ENCODE measurements around the gene PPFIBP1.

PPFIBP1 gene

DNA sequence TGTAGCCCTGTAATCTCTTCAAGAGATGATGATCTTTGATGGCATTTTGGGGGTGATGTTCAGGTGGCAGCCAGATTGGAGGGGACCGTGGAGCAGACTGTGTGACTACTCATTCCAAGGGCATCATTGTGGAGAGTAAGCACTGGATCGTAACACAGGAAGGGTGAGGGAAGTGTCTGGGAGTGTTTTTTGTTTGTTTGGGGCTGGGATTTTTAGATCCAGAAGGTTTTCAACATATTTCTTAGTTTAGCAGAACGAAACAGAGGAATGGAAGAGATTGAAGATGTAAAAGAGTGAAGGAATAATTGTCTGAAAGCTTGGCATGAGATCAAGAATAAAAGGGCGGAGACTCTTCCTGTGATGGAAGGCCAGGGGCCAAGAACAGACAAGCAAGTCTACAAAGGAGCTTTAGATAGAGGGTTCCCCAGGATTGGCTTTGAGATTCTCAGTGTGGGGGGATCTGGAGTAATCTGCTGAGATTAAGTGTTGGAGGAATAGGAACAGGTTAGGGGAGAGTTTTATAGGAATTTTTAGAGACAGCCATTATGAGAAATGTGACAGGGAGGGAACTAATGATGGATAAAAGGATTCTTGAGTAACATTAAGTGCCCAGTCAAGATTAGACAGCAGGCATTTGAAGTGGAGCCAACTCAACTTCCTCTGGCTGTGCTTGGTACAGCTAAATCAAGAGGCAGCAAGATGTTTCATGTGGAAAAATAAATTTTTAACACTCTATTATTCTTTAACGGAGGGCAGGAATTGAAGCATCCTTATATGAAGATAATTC lies 92.5 kb downstream of the PPFIBP1 start:
- H3K9ac ChIP-seq (ENCODE audit: low read length) = no peak overlapping the region
- H3F3A ChIP-seq (ENCODE audit: insufficient read depth, low read length) = no peaks in the 10 kb centered on the region
- H3K4me3 ChIP-seq (ENCODE audit: low read length) = no peak overlapping the region
- no peak overlapping the region for H3K27ac ChIP-seq (ENCODE audit: low read length)
- no peaks in the 10 kb centered on the region for H3K36me3 ChIP-seq (replicated peaks; ENCODE audit: insufficient read depth, low read length)
- H3K4me2 ChIP-seq (ENCODE audit: low read depth, low read length) = no peak overlapping the region
- TF ChIP-seq EZH2phosphoT487 (IDR thresholded peaks at IDR 0.05; ENCODE audit: low read length) (no peak), EZH2 (optimal IDR thresholded peaks at IDR 0.05; ENCODE audit: low read depth, low read length) (no peak)
- TF ChIP-seq, protein P1, sequence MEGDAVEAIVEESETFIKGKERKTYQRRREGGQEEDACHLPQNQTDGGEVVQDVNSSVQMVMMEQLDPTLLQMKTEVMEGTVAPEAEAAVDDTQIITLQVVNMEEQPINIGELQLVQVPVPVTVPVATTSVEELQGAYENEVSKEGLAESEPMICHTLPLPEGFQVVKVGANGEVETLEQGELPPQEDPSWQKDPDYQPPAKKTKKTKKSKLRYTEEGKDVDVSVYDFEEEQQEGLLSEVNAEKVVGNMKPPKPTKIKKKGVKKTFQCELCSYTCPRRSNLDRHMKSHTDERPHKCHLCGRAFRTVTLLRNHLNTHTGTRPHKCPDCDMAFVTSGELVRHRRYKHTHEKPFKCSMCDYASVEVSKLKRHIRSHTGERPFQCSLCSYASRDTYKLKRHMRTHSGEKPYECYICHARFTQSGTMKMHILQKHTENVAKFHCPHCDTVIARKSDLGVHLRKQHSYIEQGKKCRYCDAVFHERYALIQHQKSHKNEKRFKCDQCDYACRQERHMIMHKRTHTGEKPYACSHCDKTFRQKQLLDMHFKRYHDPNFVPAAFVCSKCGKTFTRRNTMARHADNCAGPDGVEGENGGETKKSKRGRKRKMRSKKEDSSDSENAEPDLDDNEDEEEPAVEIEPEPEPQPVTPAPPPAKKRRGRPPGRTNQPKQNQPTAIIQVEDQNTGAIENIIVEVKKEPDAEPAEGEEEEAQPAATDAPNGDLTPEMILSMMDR (IDR thresholded peaks at IDR 0.05; ENCODE audit: low read length) = no peak
- H2AFZ ChIP-seq (ENCODE audit: low read length) = no peak overlapping the region
- no peaks in the 10 kb centered on the region for H4K20me1 ChIP-seq (ENCODE audit: insufficient read depth, low read length)
- no peaks in the 10 kb centered on the region for H3K27me3 ChIP-seq (replicated peaks; ENCODE audit: insufficient read depth, low read length)
- no peaks in the 10 kb centered on the region for H3K9me3 ChIP-seq (replicated peaks; ENCODE audit: insufficient read depth, low read length)
- no peaks in the 10 kb centered on the region for H3K79me2 ChIP-seq (ENCODE audit: low read length)
- no peak for DNase-seq
- H3K9me2 ChIP-seq (replicated peaks; ENCODE audit: insufficient read depth, low read length) = no peaks in the 10 kb centered on the region
- H3K4me1 ChIP-seq (ENCODE audit: low read length) = no peaks in the 10 kb centered on the region

DNA sequence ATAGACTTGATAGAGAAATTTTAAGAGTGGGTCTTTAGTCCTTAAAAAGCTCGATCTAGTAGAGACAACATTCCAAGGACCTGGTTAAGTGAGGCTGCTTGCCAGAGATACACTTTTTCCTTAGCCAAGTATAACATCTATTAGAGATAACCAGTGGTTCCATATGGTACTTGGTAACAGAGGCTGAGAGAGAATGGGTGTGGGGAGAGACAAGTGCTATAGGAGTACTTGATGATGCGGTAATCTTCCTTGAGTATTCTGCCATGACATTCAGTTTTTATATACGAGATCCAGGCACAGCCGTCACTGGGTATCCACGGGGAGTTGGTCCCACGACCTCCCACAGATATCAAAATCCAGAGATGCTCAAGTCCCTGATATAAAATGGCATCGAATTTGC lies 94.8 kb downstream of the PPFIBP1 start:
- no peaks in the 10 kb centered on the region for H3F3A ChIP-seq (ENCODE audit: insufficient read depth, low read length)
- TF ChIP-seq EZH2 (optimal IDR thresholded peaks at IDR 0.05; ENCODE audit: low read depth, low read length) (no peak), EZH2phosphoT487 (IDR thresholded peaks at IDR 0.05; ENCODE audit: low read length) (no peak)
- TF ChIP-seq, protein P1 (IDR thresholded peaks at IDR 0.05; ENCODE audit: low read length) = no peak
- no peaks in the 10 kb centered on the region for H3K27me3 ChIP-seq (replicated peaks; ENCODE audit: insufficient read depth, low read length)
- no peak overlapping the region for H3K4me2 ChIP-seq (ENCODE audit: low read depth, low read length)
- no peaks in the 10 kb centered on the region for H3K9me3 ChIP-seq (replicated peaks; ENCODE audit: insufficient read depth, low read length)
- H3K36me3 ChIP-seq (replicated peaks; ENCODE audit: insufficient read depth, low read length) = no peaks in the 10 kb centered on the region
- no peak overlapping the region for H2AFZ ChIP-seq (ENCODE audit: low read length)
- no peak overlapping the region for H3K4me3 ChIP-seq (ENCODE audit: low read length)
- DNase-seq = no peak
- no peak overlapping the region for H3K9ac ChIP-seq (ENCODE audit: low read length)
- no peaks in the 10 kb centered on the region for H3K9me2 ChIP-seq (replicated peaks; ENCODE audit: insufficient read depth, low read length)
- H4K20me1 ChIP-seq (ENCODE audit: insufficient read depth, low read length) = no peaks in the 10 kb centered on the region
- no peak overlapping the region for H3K27ac ChIP-seq (ENCODE audit: low read length)
- no peaks in the 10 kb centered on the region for H3K4me1 ChIP-seq (ENCODE audit: low read length)
- H3K79me2 ChIP-seq (ENCODE audit: low read length) = no peaks in the 10 kb centered on the region

DNA sequence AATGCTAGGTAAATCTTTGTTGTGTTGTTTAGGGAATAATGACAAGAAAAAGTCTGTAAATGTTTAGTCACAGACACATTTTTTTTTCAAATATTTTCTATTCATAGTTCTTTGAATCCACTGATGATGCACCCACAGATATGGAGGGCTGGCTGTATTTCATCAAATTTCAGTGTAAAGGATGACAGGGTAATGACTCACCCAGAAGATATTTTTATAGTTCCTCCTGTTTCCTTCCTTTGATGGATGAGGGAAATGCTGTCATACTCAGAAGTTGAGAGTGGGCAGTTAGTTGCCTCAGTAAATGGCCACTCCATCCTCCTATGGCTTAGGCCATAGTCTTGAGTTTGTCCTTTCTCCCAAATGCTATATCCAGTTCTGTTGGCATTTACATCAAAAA lies 95.3 kb downstream of the PPFIBP1 start:
- H3K9me2 ChIP-seq (replicated peaks; ENCODE audit: insufficient read depth, low read length) = no peaks in the 10 kb centered on the region
- H3K9ac ChIP-seq (ENCODE audit: low read length) = no peak overlapping the region
- H3K9me3 ChIP-seq (replicated peaks; ENCODE audit: insufficient read depth, low read length) = no peaks in the 10 kb centered on the region
- TF ChIP-seq EZH2phosphoT487 (IDR thresholded peaks at IDR 0.05; ENCODE audit: low read length) (no peak), EZH2 (optimal IDR thresholded peaks at IDR 0.05; ENCODE audit: low read depth, low read length) (no peak)
- TF ChIP-seq, protein P1 (IDR thresholded peaks at IDR 0.05; ENCODE audit: low read length) = no peak
- H3K27me3 ChIP-seq (replicated peaks; ENCODE audit: insufficient read depth, low read length) = no peaks in the 10 kb centered on the region
- H2AFZ ChIP-seq (ENCODE audit: low read length) = no peak overlapping the region
- no peaks in the 10 kb centered on the region for H3F3A ChIP-seq (ENCODE audit: insufficient read depth, low read length)
- DNase-seq = no peak
- no peak overlapping the region for H3K27ac ChIP-seq (ENCODE audit: low read length)
- no peak overlapping the region for H3K4me2 ChIP-seq (ENCODE audit: low read depth, low read length)
- H3K79me2 ChIP-seq (ENCODE audit: low read length) = no peaks in the 10 kb centered on the region
- no peaks in the 10 kb centered on the region for H3K36me3 ChIP-seq (replicated peaks; ENCODE audit: insufficient read depth, low read length)
- H4K20me1 ChIP-seq (ENCODE audit: insufficient read depth, low read length) = no peaks in the 10 kb centered on the region
- no peak overlapping the region for H3K4me3 ChIP-seq (ENCODE audit: low read length)
- H3K4me1 ChIP-seq (ENCODE audit: low read length) = no peaks in the 10 kb centered on the region

Data from MM.1S (cell line).